Measurements from ENCODE around the gene KCNAB2.

GRCh38 chr1:6010554-6010953 is 35.1 kb upstream of the KCNAB2 start:
- TF ChIP-seq CTCF (IDR thresholded peaks at IDR 0.05) (no peak), POLR2A (IDR thresholded peaks at IDR 0.05) (no peak)

Measured in lower leg skin (tissue), 3 donors.